IMR-90 (cell line): ENCODE results near the gene NPLOC4. TPM values are rescaled to one million over a fixed set of nuclear protein-coding genes. Genes with fewer than 3 reads are reported as not detected.
A peak's percentile ranks its signal among the peaks of the same experiment; 100 is the strongest.

Source experiments
- ATAC-seq: fragments of 200-7000 bp; cut with Tn5 transposase; 2 replicates; pipeline ENCODE4 v1.9.1; 2020; ENCODE audit warnings: low read depth, mild to moderate bottlenecking, moderate library complexity
- BruUV-seq: library from RNA; stranded (reverse); fragments of 400-500 nt; replicated peaks from 2 replicates; lab custom pipeline; 2021; lab: Mats Ljungman, UMichigan
- CTCF ChIA-PET: fragments of 300-600 bp; formaldehyde crosslinking; extraction: SDS; loops from one replicate; lab custom pipeline; 2021; ENCODE audit warnings: antibody characterized with exemption; lab: Yijun Ruan, JAX
- POLR2A ChIA-PET: fragments of 300-600 bp; sonication (Branson Sonifier 250); formaldehyde crosslinking; loops from one replicate; lab custom pipeline; 2022; ENCODE audit warnings: antibody characterized with exemption; ENCODE audit not compliant: unreplicated experiment; lab: Charles Lee
- DNase-seq: peaks from one replicate; pipeline ENCODE4 v3.0.0; 2013
- H2AFZ ChIP-seq: replicated peaks from 2 replicates; pipeline ENCODE3; 2013; ENCODE audit warnings: low read length, mild to moderate bottlenecking; ENCODE audit not compliant: poor library complexity
- H2AK5ac ChIP-seq: 2 replicates; pipeline ENCODE4 v1.6.1; 2013; ENCODE audit warnings: low read depth, low read length, inconsistent platforms
- H2AK9ac ChIP-seq: replicated peaks from 2 replicates; pipeline ENCODE3; 2013; ENCODE audit warnings: mild to moderate bottlenecking, low read depth, low read length, moderate library complexity; ENCODE audit not compliant: poor library complexity
- H2BK120ac ChIP-seq: 2 replicates; pipeline ENCODE4 v1.6.1; 2013; ENCODE audit warnings: low read depth, low read length, inconsistent platforms
- H2BK15ac ChIP-seq: 3 replicates; pipeline ENCODE4 v1.6.1; 2013; ENCODE audit warnings: low read depth, low read length, inconsistent platforms
- H2BK20ac ChIP-seq: 2 replicates; pipeline ENCODE4 v1.6.1; 2013; ENCODE audit warnings: low read depth, mild to moderate bottlenecking, inconsistent platforms, low read length, moderate library complexity
- H2BK5ac ChIP-seq: 2 replicates; pipeline ENCODE4 v1.6.1; 2013; ENCODE audit warnings: mild to moderate bottlenecking, low read depth, low read length, inconsistent platforms; ENCODE audit not compliant: poor library complexity, severe bottlenecking
- H3K14ac ChIP-seq: replicated peaks from 2 replicates; pipeline ENCODE4 v1.6.1; 2013; ENCODE audit warnings: low read depth, low read length, inconsistent platforms
- H3K18ac ChIP-seq: 2 replicates; pipeline ENCODE4 v1.6.1; 2013; ENCODE audit warnings: low read depth, low read length, control low read depth
- H3K23ac ChIP-seq: 2 replicates; pipeline ENCODE4 v1.6.1; 2013; ENCODE audit warnings: low read depth, low read length, inconsistent platforms
- H3K27ac ChIP-seq: 2 replicates; pipeline ENCODE4 v1.5.1; 2013; ENCODE audit warnings: mild to moderate bottlenecking, control low read depth, low read length; ENCODE audit not compliant: insufficient read depth
- H3K27me3 ChIP-seq: 2 replicates; pipeline ENCODE4 v1.6.1; 2013; ENCODE audit warnings: low read length; ENCODE audit not compliant: control insufficient read depth, insufficient read depth
- H3K36me3 ChIP-seq: 2 replicates; pipeline ENCODE4 v1.6.1; 2013; ENCODE audit warnings: low read length, mixed read lengths; ENCODE audit not compliant: control insufficient read depth, insufficient read depth
- H3K4ac ChIP-seq: 2 replicates; pipeline ENCODE4 v1.6.1; 2013; ENCODE audit warnings: low read depth, low read length, inconsistent platforms
- H3K4me1 ChIP-seq: 2 replicates; pipeline ENCODE4 v1.6.1; 2013; ENCODE audit warnings: low read length, mixed read lengths; ENCODE audit not compliant: control insufficient read depth, insufficient read depth
- H3K4me2 ChIP-seq: 2 replicates; pipeline ENCODE4 v1.6.1; 2013; ENCODE audit warnings: low read depth, mild to moderate bottlenecking, control low read depth, low read length, moderate library complexity
- H3K4me3 ChIP-seq: 2 replicates; pipeline ENCODE4 v1.5.1; 2013; ENCODE audit warnings: low read depth, mild to moderate bottlenecking, control low read depth, low read length, moderate library complexity; ENCODE audit not compliant: insufficient read depth
- H3K56ac ChIP-seq: 2 replicates; pipeline ENCODE4 v1.6.1; 2013; ENCODE audit warnings: low read length, inconsistent platforms; ENCODE audit not compliant: insufficient read depth; ENCODE audit errors: extremely low read depth
- H3K79me1 ChIP-seq, 2 experiments: 2 replicates each; pipeline ENCODE4 v1.6.1; 2013; ENCODE audit warnings: low read length in 2 of 2, inconsistent platforms in 1 of 2, low read depth in 1 of 2
- H3K9ac ChIP-seq: 2 replicates; pipeline ENCODE4 v1.6.1; 2013; ENCODE audit warnings: low read depth, low read length, control low read depth
- H3K9me1 ChIP-seq: 2 replicates; pipeline ENCODE4 v1.6.1; 2013; ENCODE audit warnings: low read length, inconsistent platforms; ENCODE audit not compliant: insufficient read depth
- H3K9me3 ChIP-seq: 2 replicates; pipeline ENCODE4 v1.6.1; 2013; ENCODE audit warnings: low read length; ENCODE audit not compliant: control insufficient read depth, insufficient read depth
- H4K20me1 ChIP-seq: 2 replicates; pipeline ENCODE4 v1.6.1; 2013; ENCODE audit warnings: low read length, inconsistent platforms; ENCODE audit not compliant: insufficient read depth
- H4K5ac ChIP-seq: 2 replicates; pipeline ENCODE4 v1.6.1; 2013; ENCODE audit warnings: mild to moderate bottlenecking, low read depth, low read length, control low read depth
- H4K8ac ChIP-seq, 2 experiments: 2 replicates each; pipeline ENCODE4 v1.6.1; 2013; ENCODE audit warnings: low read depth in 2 of 2, low read length in 2 of 2, control low read depth in 1 of 2, inconsistent platforms in 1 of 2
- H4K91ac ChIP-seq: 2 replicates; pipeline ENCODE4 v1.6.1; 2013; ENCODE audit warnings: low read depth, low read length, inconsistent platforms; ENCODE audit not compliant: insufficient read depth
- BHLHE40 ChIP-seq: fragments of 150-350 bp; IDR thresholded peaks from 2 replicates; pipeline ENCODE4 v1.6.1; 2016; ENCODE audit warnings: mild to moderate bottlenecking, low read depth, low read length
- CEBPB ChIP-seq: IDR thresholded peaks from 2 replicates; pipeline ENCODE4 v1.6.1; 2012; ENCODE audit warnings: low read depth, low read length, improper control_type of control experiment
- FOS ChIP-seq: fragments of 150-350 bp; IDR thresholded peaks from 2 replicates; pipeline ENCODE4 v1.6.1; 2016; ENCODE audit warnings: low read depth, low read length
- MAFK ChIP-seq: IDR thresholded peaks from 2 replicates; pipeline ENCODE4 v1.6.1; 2012; ENCODE audit warnings: low read depth, low read length, improper control_type of control experiment
- MAZ ChIP-seq: IDR thresholded peaks from 2 replicates; pipeline ENCODE4 v1.6.1; 2012; ENCODE audit warnings: low read depth, mild to moderate bottlenecking, low read length, improper control_type of control experiment, moderate library complexity, borderline replicate concordance
- MXI1 ChIP-seq: IDR thresholded peaks from 2 replicates; pipeline ENCODE4 v1.6.1; 2012; ENCODE audit warnings: low read depth, mild to moderate bottlenecking, low read length, moderate library complexity, borderline replicate concordance
- NFE2L2 ChIP-seq: fragments of 150-350 bp; IDR thresholded peaks from 2 replicates; pipeline ENCODE4 v1.6.1; 2016; ENCODE audit warnings: low read depth, mild to moderate bottlenecking, low read length
- RAD21 ChIP-seq: IDR thresholded peaks from 2 replicates; pipeline ENCODE4 v1.6.1; 2012; ENCODE audit warnings: low read length, improper control_type of control experiment
- RCOR1 ChIP-seq: IDR thresholded peaks from 2 replicates; pipeline ENCODE4 v1.6.1; 2012; ENCODE audit warnings: mild to moderate bottlenecking, low read length, improper control_type of control experiment; ENCODE audit not compliant: insufficient replicate concordance
- SMC3 ChIP-seq: fragments of 150-350 bp; IDR thresholded peaks from 2 replicates; pipeline ENCODE4 v1.6.1; 2016; ENCODE audit warnings: low read depth, mild to moderate bottlenecking, antibody characterized with exemption, low read length, moderate library complexity
- WGBS, 2 experiments: methylation state at CpG; one replicate each; pipeline versions ENCODE4 v1.1.5 to v1.1.7; 2013; ENCODE audit warnings: missing lambda C conversion rate in 2 of 2; ENCODE audit not compliant: insufficient read length in 1 of 2; ENCODE audit errors: extremely low coverage in 2 of 2; 5-methylcytosine and 5-hydroxymethylcytosine counted together
- dilution Hi-C: fragments of 300-500 bp; cut with HindIII; formaldehyde crosslinking; loops from one replicate; pipeline ENCODE4 v1.14.3; 2018; ENCODE audit warnings: low sequenced_read_pairs; ENCODE audit not compliant: unreplicated experiment
- in situ Hi-C: fragments of 300-500 bp; cut with MboI; formaldehyde crosslinking; loops from 3 replicates; pipeline ENCODE4 v1.14.3; 2019; ENCODE audit warnings: low sequenced_read_pairs, inconsistent platforms, mixed read lengths
- intact Hi-C: fragments of 100-400 bp; cut with micrococcal nuclease; formaldehyde crosslinking; loops from 2 replicates; pipeline ENCODE4 v1.10.0; 2022
- polyA plus RNA-seq, 3 experiments: library from polyadenylated mRNA; depleted of rRNA; stranded (reverse); fragments of >200 nt; gene quantifications; 2 replicates each; pipeline ENCODE4 v1.2.3, GENCODE V29; 2012; ENCODE audit warnings: low replicate concordance in 1 of 3
- total RNA-seq: library from RNA; depleted of rRNA; stranded (reverse); fragments of >200 nt; gene quantifications from 2 replicates; pipeline ENCODE4 v1.2.3, GENCODE V29; 2012
- TF ChIP-seq, protein P1 (sequence below): fragments of 150-350 bp; IDR thresholded peaks from 2 replicates; pipeline ENCODE4 v1.6.1; 2016; ENCODE audit warnings: low read depth, mild to moderate bottlenecking, low read length, moderate library complexity, borderline replicate concordance
- TF ChIP-seq, protein P2 (sequence below): fragments of 150-350 bp; IDR thresholded peaks from 2 replicates; pipeline ENCODE4 v1.6.1; 2017; ENCODE audit warnings: mild to moderate bottlenecking, antibody characterized with exemption, low read length, low read depth
- TF ChIP-seq, protein P3 (sequence below): conservative IDR thresholded peaks from 2 replicates; pipeline ENCODE4 v1.5.1; 2012; ENCODE audit warnings: mild to moderate bottlenecking, low read depth, low read length, improper control_type of control experiment

NPLOC4 gene
- total and polyA plus RNA-seq, 2 of the 4 experiments (the other 2 are of a cell fraction), result 70.4 to 78.3 TPM

DNA sequence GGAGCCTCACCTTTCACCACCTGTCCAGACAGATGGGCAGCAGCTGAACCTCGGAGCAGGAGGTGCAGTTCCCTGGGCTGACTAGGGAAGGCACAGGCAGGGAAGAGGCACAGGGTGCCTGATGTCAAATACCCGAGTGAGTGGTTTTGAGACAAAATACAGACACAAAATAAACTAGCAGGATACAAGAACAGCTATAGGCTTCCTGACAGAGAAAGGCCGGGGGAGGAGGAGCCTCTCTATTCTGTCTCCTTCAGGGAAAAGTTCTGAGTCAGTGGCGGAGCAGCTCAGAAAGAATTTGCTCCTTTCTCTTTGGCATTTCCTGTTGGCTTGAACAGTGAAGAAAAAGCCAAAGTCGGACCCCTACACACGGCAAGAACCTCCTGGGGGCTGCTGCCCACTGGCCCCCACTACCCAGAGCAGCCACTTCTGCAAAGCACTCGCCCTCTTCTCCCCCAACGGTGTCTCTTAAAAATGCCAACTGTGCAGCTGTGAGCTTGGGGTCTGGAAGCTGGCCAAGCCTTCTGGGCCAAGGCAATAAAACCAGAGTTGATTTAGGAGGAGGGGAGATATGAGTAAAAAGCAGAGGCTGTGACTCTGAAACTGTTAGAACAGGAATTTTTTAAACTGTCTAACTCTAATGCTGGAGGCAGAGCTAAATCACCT is 70.3 kb downstream of the NPLOC4 start:
- POLR2A ChIA-PET, result interaction anchor here (0.6 to 1.6 kb wide), 5 partner anchors 10 to 50 kb away, joined by 3 to 5 read pairs (median 3); partner anchors contain the start of gene FAAP100
- WGBS, 2 experiments, result 0% methylated on average over 3 of the region's 8 CpGs; no CpG with 5 or more reads in 1 of the 2 experiments
- dilution Hi-C loops (no loop called here), in situ Hi-C loops (no loop called here), intact Hi-C loops (no loop called here)
- Histone ChIP-seq H4K5ac (peak overlapping the region; percentile 52), H3K79me1 (peaks cover 32 to 87% of the 10 kb centered on the region in 2 experiments), H3K27ac (peak overlapping the region; percentile 91), H3K4me3 (peak overlapping the region; percentile 26; the same call in 1 of the 2 replicates), H3K9me1 (peaks cover 33% of the 10 kb centered on the region), H3K14ac (peak overlapping the region; percentile 75), H2AFZ (peak overlapping the region; percentile 53), H3K4ac (peak overlapping the region; percentile 96), H3K23ac (peak overlapping the region; percentile 89), H2BK15ac (peak overlapping the region; percentile 63; the same call in 2 of the 3 replicates), H2BK120ac (peak overlapping the region; percentile 93), H3K4me1 (peaks cover 31% of the 10 kb centered on the region), H2AK5ac (peak overlapping the region; percentile 91), H3K27me3 (no peaks in the 10 kb centered on the region), H3K9me3 (no peaks in the 10 kb centered on the region), H2BK20ac (peak overlapping the region; percentile 87), H2AK9ac (peak overlapping the region; percentile 89), H3K4me2 (peak overlapping the region; percentile 80), H4K20me1 (peaks cover 10% of the 10 kb centered on the region), H4K91ac (peak overlapping the region; percentile 87), H3K9ac (peak overlapping the region; percentile 16), H3K56ac (peak overlapping the region; percentile 69), H3K36me3 (peaks cover 54% of the 10 kb centered on the region), H3K18ac (peak overlapping the region; percentile 91), H2BK5ac (peak overlapping the region; percentile 95), H4K8ac (peak overlapping the region; percentile 2 to 88)
- ATAC-seq, result peak; percentile 93
- no TSS peak for BruUV-seq
- CTCF ChIA-PET, result interaction anchor here (0.8 to 1.3 kb wide), 3 partner anchors 33 to 82 kb away, joined by 3 to 4 read pairs (median 3); no protein-coding TSS in a partner anchor
- DNase-seq, result peak; percentile 93
- peak; percentile 62 for TF ChIP-seq MAFK
- TF ChIP-seq SMC3, result no peak; the same call in 1 of the 2 replicates
- peak; percentile 77; the same call in 1 of the 2 replicates for TF ChIP-seq MAZ
- peak; percentile 55; the same call in 1 of the 2 replicates for TF ChIP-seq FOS
- TF ChIP-seq, protein P1, sequence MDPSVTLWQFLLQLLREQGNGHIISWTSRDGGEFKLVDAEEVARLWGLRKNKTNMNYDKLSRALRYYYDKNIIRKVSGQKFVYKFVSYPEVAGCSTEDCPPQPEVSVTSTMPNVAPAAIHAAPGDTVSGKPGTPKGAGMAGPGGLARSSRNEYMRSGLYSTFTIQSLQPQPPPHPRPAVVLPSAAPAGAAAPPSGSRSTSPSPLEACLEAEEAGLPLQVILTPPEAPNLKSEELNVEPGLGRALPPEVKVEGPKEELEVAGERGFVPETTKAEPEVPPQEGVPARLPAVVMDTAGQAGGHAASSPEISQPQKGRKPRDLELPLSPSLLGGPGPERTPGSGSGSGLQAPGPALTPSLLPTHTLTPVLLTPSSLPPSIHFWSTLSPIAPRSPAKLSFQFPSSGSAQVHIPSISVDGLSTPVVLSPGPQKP, result no peak
- TF ChIP-seq RAD21, result no peak
- TF ChIP-seq RCOR1, result no peak
- no peak for TF ChIP-seq BHLHE40
- no peak for TF ChIP-seq NFE2L2
- 0 out of 2 replicates have a peak, but pooled peaks have one; percentile 13 for TF ChIP-seq MXI1
- TF ChIP-seq, protein P2, sequence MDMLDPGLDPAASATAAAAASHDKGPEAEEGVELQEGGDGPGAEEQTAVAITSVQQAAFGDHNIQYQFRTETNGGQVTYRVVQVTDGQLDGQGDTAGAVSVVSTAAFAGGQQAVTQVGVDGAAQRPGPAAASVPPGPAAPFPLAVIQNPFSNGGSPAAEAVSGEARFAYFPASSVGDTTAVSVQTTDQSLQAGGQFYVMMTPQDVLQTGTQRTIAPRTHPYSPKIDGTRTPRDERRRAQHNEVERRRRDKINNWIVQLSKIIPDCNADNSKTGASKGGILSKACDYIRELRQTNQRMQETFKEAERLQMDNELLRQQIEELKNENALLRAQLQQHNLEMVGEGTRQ, result no peak
- no peak for TF ChIP-seq CEBPB
- TF ChIP-seq, protein P3, sequence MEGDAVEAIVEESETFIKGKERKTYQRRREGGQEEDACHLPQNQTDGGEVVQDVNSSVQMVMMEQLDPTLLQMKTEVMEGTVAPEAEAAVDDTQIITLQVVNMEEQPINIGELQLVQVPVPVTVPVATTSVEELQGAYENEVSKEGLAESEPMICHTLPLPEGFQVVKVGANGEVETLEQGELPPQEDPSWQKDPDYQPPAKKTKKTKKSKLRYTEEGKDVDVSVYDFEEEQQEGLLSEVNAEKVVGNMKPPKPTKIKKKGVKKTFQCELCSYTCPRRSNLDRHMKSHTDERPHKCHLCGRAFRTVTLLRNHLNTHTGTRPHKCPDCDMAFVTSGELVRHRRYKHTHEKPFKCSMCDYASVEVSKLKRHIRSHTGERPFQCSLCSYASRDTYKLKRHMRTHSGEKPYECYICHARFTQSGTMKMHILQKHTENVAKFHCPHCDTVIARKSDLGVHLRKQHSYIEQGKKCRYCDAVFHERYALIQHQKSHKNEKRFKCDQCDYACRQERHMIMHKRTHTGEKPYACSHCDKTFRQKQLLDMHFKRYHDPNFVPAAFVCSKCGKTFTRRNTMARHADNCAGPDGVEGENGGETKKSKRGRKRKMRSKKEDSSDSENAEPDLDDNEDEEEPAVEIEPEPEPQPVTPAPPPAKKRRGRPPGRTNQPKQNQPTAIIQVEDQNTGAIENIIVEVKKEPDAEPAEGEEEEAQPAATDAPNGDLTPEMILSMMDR, result no peak
